Measurements from ENCODE around the gene HDGFL2.

Gene HDGFL2

GRCh38 chr19:4528843-4529242, 56.7 kb downstream of the HDGFL2 start:
- H3K4me1 ChIP-seq (ENCODE audit: low read depth, poor library complexity, severe bottlenecking), result no peaks in the 10 kb centered on the region
- H4K20me1 ChIP-seq (ENCODE audit: insufficient read depth), result no peaks in the 10 kb centered on the region
- H3K27me3 ChIP-seq (ENCODE audit: insufficient read depth, low read depth), result peaks cover 67% of the 10 kb centered on the region
- H3K4me2 ChIP-seq, result no peak overlapping the region
- no peak overlapping the region for H3K27ac ChIP-seq
- no peak for TF ChIP-seq CTCF (conservative IDR thresholded peaks at IDR 0.05; ENCODE audit: low read depth, low read length)
- H3K79me2 ChIP-seq (ENCODE audit: insufficient read depth, low read depth), result no peaks in the 10 kb centered on the region
- H3K9ac ChIP-seq, result no peak overlapping the region
- no peak overlapping the region for H3K4me3 ChIP-seq (IDR thresholded peaks at IDR 0.05; ENCODE audit: insufficient read depth, low read depth, low read length)
- no peak overlapping the region for H2AFZ ChIP-seq (ENCODE audit: low read depth)
- no peaks in the 10 kb centered on the region for H3K36me3 ChIP-seq (ENCODE audit: insufficient read depth)

GRCh38 chr19:4529924-4530522, 57.9 kb downstream of the HDGFL2 start:
- Histone ChIP-seq H3K4me1 (ENCODE audit: low read depth, poor library complexity, severe bottlenecking) (no peaks in the 10 kb centered on the region), H3K27ac (no peak overlapping the region), H3K36me3 (ENCODE audit: insufficient read depth) (no peaks in the 10 kb centered on the region), H2AFZ (ENCODE audit: low read depth) (no peak overlapping the region), H4K20me1 (ENCODE audit: insufficient read depth) (no peaks in the 10 kb centered on the region), H3K4me2 (no peak overlapping the region), H3K4me3 (IDR thresholded peaks at IDR 0.05; ENCODE audit: insufficient read depth, low read depth, low read length) (no peak overlapping the region), H3K79me2 (ENCODE audit: insufficient read depth, low read depth) (no peaks in the 10 kb centered on the region), H3K27me3 (ENCODE audit: insufficient read depth, low read depth) (peaks cover 79% of the 10 kb centered on the region), H3K9ac (no peak overlapping the region)
- TF ChIP-seq CTCF (conservative IDR thresholded peaks at IDR 0.05; ENCODE audit: low read depth, low read length), result no peak

- Histone ChIP-seq H3K9ac (no peak overlapping the region), H3K4me3 (IDR thresholded peaks at IDR 0.05; ENCODE audit: insufficient read depth, low read depth, low read length) (no peak overlapping the region), H2AFZ (ENCODE audit: low read depth) (no peak overlapping the region), H3K36me3 (ENCODE audit: insufficient read depth) (no peaks in the 10 kb centered on the region), H3K27ac (no peak overlapping the region), H3K4me1 (ENCODE audit: low read depth, poor library complexity, severe bottlenecking) (no peaks in the 10 kb centered on the region), H4K20me1 (ENCODE audit: insufficient read depth) (no peaks in the 10 kb centered on the region), H3K27me3 (ENCODE audit: insufficient read depth, low read depth) (peaks cover 82% of the 10 kb centered on the region), H3K79me2 (ENCODE audit: insufficient read depth, low read depth) (no peaks in the 10 kb centered on the region), H3K4me2 (no peak overlapping the region)
- no peak for TF ChIP-seq CTCF (conservative IDR thresholded peaks at IDR 0.05; ENCODE audit: low read depth, low read length)
Measured at GRCh38 chr19:4531562-4532165, 59.6 kb downstream of the HDGFL2 start.

- Histone ChIP-seq H2AFZ (ENCODE audit: low read depth) (no peak overlapping the region), H4K20me1 (ENCODE audit: insufficient read depth) (no peaks in the 10 kb centered on the region), H3K4me3 (IDR thresholded peaks at IDR 0.05; ENCODE audit: insufficient read depth, low read depth, low read length) (no peak overlapping the region), H3K36me3 (ENCODE audit: insufficient read depth) (no peaks in the 10 kb centered on the region), H3K9ac (no peak overlapping the region), H3K4me2 (no peak overlapping the region), H3K27me3 (ENCODE audit: insufficient read depth, low read depth) (peaks cover 88% of the 10 kb centered on the region), H3K79me2 (ENCODE audit: insufficient read depth, low read depth) (no peaks in the 10 kb centered on the region), H3K4me1 (ENCODE audit: low read depth, poor library complexity, severe bottlenecking) (no peaks in the 10 kb centered on the region), H3K27ac (no peak overlapping the region)
- TF ChIP-seq CTCF (conservative IDR thresholded peaks at IDR 0.05; ENCODE audit: low read depth, low read length), result no peak
Measured at GRCh38 chr19:4533334-4533733, 61.2 kb downstream of the HDGFL2 start.
